ENCODE results near the gene HACL1. TPM values are rescaled to one million over a fixed set of nuclear protein-coding genes. Genes with fewer than 3 reads are reported as not detected.
A peak's percentile ranks its signal among the peaks of the same experiment; 100 is the strongest.

Gene HACL1
- total and polyA plus RNA-seq, 7 experiments from 2014 or later: 18.7 to 41.4 (median 36.5) TPM

DNA sequence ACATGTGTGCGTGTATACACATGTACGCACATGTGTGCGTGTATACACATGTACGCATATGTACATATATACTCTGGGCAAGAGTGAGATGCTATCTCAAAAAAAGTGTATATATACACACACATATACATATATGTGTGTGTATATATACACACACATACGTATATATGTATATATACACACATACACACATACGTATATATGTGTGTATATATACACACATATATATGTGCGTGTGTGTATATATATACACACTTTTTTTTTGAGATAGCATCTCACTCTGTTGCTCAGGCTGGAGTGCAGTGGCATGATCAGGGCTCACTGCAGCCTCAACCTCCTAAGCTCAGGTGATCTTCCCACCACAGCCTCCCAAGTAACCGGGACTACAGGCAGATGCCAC lies 8.4 kb downstream of the HACL1 start:
- intact Hi-C loops (cut with micrococcal nuclease): no loop called here
- H3K4me1 ChIP-seq (ENCODE audit: control insufficient read depth in 2 of 2, insufficient read depth in 2 of 2, low read length in 2 of 2): no peaks in the 10 kb centered on the region
- ChIA-PET CTCF (no interaction called here), POLR2A (no interaction called here)
- no peaks in the 10 kb centered on the region for H3K9me3 ChIP-seq (ENCODE audit: control insufficient read depth in 2 of 3, low read length in 3 of 3)
- no peak for ATAC-seq
- no peak for DNase-seq
- no peaks in the 10 kb centered on the region for H3K27me3 Mint-ChIP-seq
- H3K9me3 Mint-ChIP-seq: no peaks in the 10 kb centered on the region
- no peak overlapping the region for H3K4me3 ChIP-seq (ENCODE audit: low read length)
- H3K4me1 Mint-ChIP-seq: peaks cover 3 to 15% (median 9%) of the 10 kb centered on the region in 7 donors
- H3K27ac Mint-ChIP-seq: no peak overlapping the region
- H3K4me3 Mint-ChIP-seq: no peak overlapping the region
- peaks cover 3 to 28% (median 28%) of the 10 kb centered on the region in 3 experiments for H3K36me3 ChIP-seq (ENCODE audit: control insufficient read depth in 2 of 3, insufficient read depth in 3 of 3, low read length in 3 of 3)
- peaks cover 10 to 29% (median 16%) of the 10 kb centered on the region in 5 donors for H3K36me3 Mint-ChIP-seq
- H3K27ac ChIP-seq (ENCODE audit: low read depth, low read length): no peak overlapping the region
- H3K27me3 ChIP-seq (ENCODE audit: control insufficient read depth in 2 of 2, insufficient read depth in 2 of 2, low read length in 2 of 2): no peaks in the 10 kb centered on the region

DNA sequence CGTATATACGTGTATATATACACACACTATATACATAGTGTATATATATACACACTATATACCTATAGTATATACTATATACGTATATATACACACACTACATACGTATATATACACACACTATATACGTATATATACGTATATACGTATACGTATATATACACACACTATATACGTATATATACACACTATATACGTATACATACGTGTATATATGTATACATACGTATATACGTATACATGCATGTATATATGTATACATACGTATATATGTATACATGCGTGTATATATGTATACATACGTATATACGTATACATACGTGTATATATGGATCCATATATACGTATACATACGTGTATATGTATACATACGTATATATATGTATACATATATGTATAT lies 9.4 kb downstream of the HACL1 start:
- H3K9me3 Mint-ChIP-seq: no peaks in the 10 kb centered on the region
- Histone ChIP-seq H3K4me3 (ENCODE audit: low read length) (no peak overlapping the region), H3K27ac (ENCODE audit: low read depth, low read length) (no peak overlapping the region), H3K27me3 (ENCODE audit: control insufficient read depth in 2 of 2, insufficient read depth in 2 of 2, low read length in 2 of 2) (no peaks in the 10 kb centered on the region), H3K9me3 (ENCODE audit: control insufficient read depth in 2 of 3, low read length in 3 of 3) (no peaks in the 10 kb centered on the region), H3K36me3 (ENCODE audit: control insufficient read depth in 2 of 3, insufficient read depth in 3 of 3, low read length in 3 of 3) (peaks cover 3 to 30% (median 21%) of the 10 kb centered on the region in 3 experiments), H3K4me1 (ENCODE audit: control insufficient read depth in 2 of 2, insufficient read depth in 2 of 2, low read length in 2 of 2) (no peaks in the 10 kb centered on the region)
- peaks cover under 1 to 20% (median 13%) of the 10 kb centered on the region in 5 donors for H3K36me3 Mint-ChIP-seq
- CTCF ChIA-PET: no interaction called here
- no peaks in the 10 kb centered on the region for H3K27me3 Mint-ChIP-seq
- POLR2A ChIA-PET: no interaction called here
- peaks cover under 1 to 6% (median 1%) of the 10 kb centered on the region in 7 donors for H3K4me1 Mint-ChIP-seq
- H3K4me3 Mint-ChIP-seq: no peak overlapping the region
- H3K27ac Mint-ChIP-seq: no peak overlapping the region
- intact Hi-C loops (cut with micrococcal nuclease): no loop called here
- no peak for ATAC-seq
- DNase-seq: no peak

DNA sequence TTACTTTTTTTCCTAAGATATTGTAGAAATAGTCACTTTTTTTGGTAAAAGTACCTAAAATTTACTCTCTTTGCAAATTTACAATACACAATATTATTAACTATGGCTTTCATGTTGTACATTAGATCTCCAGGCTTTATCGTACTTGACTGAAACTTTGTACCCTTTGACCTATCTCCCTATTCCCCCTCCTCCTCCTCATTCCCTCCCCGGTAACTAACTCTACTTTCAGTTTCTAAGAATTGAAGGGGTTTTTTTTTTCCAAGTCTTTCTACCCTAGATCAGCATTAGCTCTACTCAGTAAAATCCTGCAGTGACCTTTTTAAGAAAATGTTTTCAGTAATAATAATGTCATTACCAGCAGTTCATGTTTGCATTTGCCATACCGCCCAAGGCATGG lies 10.1 kb downstream of the HACL1 start:
- H3K27me3 ChIP-seq (ENCODE audit: control insufficient read depth in 2 of 2, insufficient read depth in 2 of 2, low read length in 2 of 2): no peaks in the 10 kb centered on the region
- CTCF ChIA-PET: no interaction called here
- peaks cover 7 to 35% (median 15%) of the 10 kb centered on the region in 3 experiments for H3K36me3 ChIP-seq (ENCODE audit: control insufficient read depth in 2 of 3, insufficient read depth in 3 of 3, low read length in 3 of 3)
- Mint-ChIP-seq H3K27ac (no peak overlapping the region), H3K36me3 (peaks cover 0 to 26% (median 17%) of the 10 kb centered on the region in 5 donors), H3K4me1 (peaks cover 0 to 3% (median 0%) of the 10 kb centered on the region in 7 donors), H3K9me3 (no peaks in the 10 kb centered on the region), H3K27me3 (no peaks in the 10 kb centered on the region), H3K4me3 (no peak overlapping the region)
- no peaks in the 10 kb centered on the region for H3K9me3 ChIP-seq (ENCODE audit: control insufficient read depth in 2 of 3, low read length in 3 of 3)
- DNase-seq: no peak
- no peak overlapping the region for H3K27ac ChIP-seq (ENCODE audit: low read depth, low read length)
- no peak for ATAC-seq
- H3K4me1 ChIP-seq (ENCODE audit: control insufficient read depth in 2 of 2, insufficient read depth in 2 of 2, low read length in 2 of 2): no peaks in the 10 kb centered on the region
- no peak overlapping the region for H3K4me3 ChIP-seq (ENCODE audit: low read length)
- intact Hi-C loops (cut with micrococcal nuclease): no loop called here
- POLR2A ChIA-PET: no interaction called here

DNA sequence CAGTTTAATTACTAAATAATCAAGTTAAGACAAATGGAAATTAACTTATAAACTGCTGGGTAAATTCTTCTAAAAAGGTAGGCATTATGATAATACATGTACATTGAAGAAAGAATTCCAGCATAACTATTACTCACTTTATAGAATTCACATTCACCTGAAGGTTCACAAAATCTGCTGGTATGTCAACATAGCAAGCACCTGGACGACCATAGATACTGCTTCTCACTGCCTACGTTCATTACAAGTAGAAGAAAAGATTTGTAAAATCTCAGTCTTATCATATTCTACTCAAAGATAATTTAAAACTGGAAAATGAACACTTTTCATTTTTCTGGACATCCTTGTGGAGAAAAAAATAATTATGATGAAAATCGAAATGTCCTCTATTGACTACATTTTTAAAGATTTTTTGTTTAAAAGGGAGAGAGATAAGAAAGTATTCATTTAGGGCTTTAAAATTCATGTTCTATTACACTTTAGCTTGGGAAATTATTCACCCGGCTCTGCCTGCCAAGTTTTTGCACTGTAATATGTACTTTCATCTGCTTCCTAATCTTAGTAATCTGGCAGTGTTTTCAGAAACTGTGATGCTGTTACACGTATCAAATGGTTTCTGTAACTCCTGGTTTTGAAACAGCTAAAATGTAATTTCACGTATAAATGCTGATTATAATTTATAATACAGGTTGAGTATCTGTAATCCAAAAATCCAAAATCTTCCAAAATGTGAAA lies 16.1 kb downstream of the HACL1 start:
- Histone ChIP-seq H3K4me1 (ENCODE audit: control insufficient read depth in 2 of 2, insufficient read depth in 2 of 2, low read length in 2 of 2) (no peaks in the 10 kb centered on the region), H3K36me3 (ENCODE audit: control insufficient read depth in 2 of 3, insufficient read depth in 3 of 3, low read length in 3 of 3) (peaks cover 7 to 70% (median 16%) of the 10 kb centered on the region in 3 experiments), H3K27me3 (ENCODE audit: control insufficient read depth in 2 of 2, insufficient read depth in 2 of 2, low read length in 2 of 2) (no peaks in the 10 kb centered on the region), H3K9me3 (ENCODE audit: control insufficient read depth in 2 of 3, low read length in 3 of 3) (no peaks in the 10 kb centered on the region), H3K4me3 (ENCODE audit: low read length) (no peak overlapping the region), H3K27ac (ENCODE audit: low read depth, low read length) (no peak overlapping the region)
- CTCF ChIA-PET: no interaction called here
- H3K4me3 Mint-ChIP-seq: no peak overlapping the region
- no peak overlapping the region for H3K27ac Mint-ChIP-seq
- H3K9me3 Mint-ChIP-seq: no peaks in the 10 kb centered on the region
- DNase-seq (no peak), ATAC-seq (no peak)
- POLR2A ChIA-PET: no interaction called here
- H3K36me3 Mint-ChIP-seq: peaks cover 8 to 51% (median 35%) of the 10 kb centered on the region in 5 donors
- H3K27me3 Mint-ChIP-seq: no peaks in the 10 kb centered on the region
- peaks cover 0 to 4% (median 0%) of the 10 kb centered on the region in 7 donors for H3K4me1 Mint-ChIP-seq
- intact Hi-C loops (cut with micrococcal nuclease): no loop called here

DNA sequence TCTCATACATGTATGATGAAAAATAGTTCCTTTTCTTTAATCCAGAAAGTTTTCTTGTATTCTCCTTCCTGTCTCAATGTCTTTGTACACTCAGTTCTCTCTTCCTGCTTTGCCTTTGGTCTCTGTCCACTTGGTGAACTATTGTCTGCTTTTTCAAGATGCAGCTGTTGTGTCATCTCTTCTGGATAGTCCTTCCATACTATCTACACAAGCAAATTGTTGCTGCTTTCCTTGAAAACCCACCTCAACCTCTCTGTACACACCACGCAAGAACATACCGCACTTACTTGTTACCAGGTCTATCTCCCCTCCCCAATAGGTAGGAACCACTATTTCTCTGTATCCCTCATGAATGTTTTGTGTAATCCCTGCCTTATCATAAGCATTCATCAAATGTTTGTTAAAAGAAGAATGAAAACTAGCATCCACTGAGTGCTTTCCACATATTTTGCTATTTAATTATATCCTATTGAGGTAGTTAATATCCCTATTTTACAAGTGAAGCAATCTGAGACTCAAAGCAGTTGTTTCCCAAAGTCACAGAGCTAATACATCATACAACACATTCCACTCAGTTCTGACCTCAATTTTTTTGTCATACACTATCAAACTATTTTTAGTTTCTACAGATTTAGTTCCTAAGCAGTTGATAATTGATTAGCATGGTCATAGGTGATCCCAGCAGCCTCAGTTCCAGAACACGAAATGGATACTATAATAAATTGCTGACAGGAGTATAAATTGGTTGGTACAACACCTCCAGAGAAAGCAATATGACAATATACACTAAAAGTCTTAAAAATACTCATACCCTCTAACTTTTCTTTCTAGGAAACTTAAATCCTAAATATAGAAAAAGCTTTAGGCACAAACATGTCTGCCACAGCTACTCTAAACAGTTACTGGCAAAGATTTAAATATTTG lies 19.6 kb downstream of the HACL1 start:
- peaks cover 17 to 58% (median 43%) of the 10 kb centered on the region in 5 donors for H3K36me3 Mint-ChIP-seq
- H3K36me3 ChIP-seq (ENCODE audit: control insufficient read depth in 2 of 3, insufficient read depth in 3 of 3, low read length in 3 of 3): peaks cover 5 to 76% (median 8%) of the 10 kb centered on the region in 3 experiments

DNA sequence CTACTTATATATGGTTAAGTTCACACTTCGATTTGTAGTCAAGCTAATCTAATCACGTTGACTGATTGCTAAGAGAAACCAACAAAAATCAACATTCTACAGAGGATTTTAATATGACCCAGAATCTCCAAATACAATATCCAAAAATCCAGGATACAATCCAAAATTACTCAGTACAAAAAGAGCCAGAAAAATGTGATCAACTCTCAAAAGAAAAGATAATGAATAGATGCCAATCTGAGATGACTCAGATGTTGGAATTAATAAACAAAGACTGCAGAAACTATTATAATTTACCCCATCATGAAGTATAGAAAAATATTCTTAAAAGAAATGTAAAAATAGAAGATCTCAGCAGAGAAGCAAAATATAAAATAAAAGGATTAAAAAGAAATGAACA lies 22.3 kb downstream of the HACL1 start:
- Mint-ChIP-seq H3K27ac (peak overlapping the region in 1 of 9 donors; percentile 87), H3K9me3 (no peaks in the 10 kb centered on the region), H3K4me3 (no peak overlapping the region), H3K4me1 (peaks cover 0 to 10% (median 0%) of the 10 kb centered on the region in 7 donors), H3K36me3 (peaks cover 11 to 45% (median 35%) of the 10 kb centered on the region in 5 donors), H3K27me3 (no peaks in the 10 kb centered on the region)
- POLR2A ChIA-PET: no interaction called here
- Histone ChIP-seq H3K36me3 (ENCODE audit: control insufficient read depth in 2 of 3, insufficient read depth in 3 of 3, low read length in 3 of 3) (peaks cover 5 to 61% (median 5%) of the 10 kb centered on the region in 3 experiments), H3K27ac (ENCODE audit: low read depth, low read length) (no peak overlapping the region), H3K4me3 (ENCODE audit: low read length) (no peak overlapping the region), H3K9me3 (ENCODE audit: control insufficient read depth in 2 of 3, low read length in 3 of 3) (no peaks in the 10 kb centered on the region), H3K27me3 (ENCODE audit: control insufficient read depth in 2 of 2, insufficient read depth in 2 of 2, low read length in 2 of 2) (no peaks in the 10 kb centered on the region), H3K4me1 (ENCODE audit: control insufficient read depth in 2 of 2, insufficient read depth in 2 of 2, low read length in 2 of 2) (no peaks in the 10 kb centered on the region)
- CTCF ChIA-PET: no interaction called here
- intact Hi-C loops (cut with micrococcal nuclease): loop anchor here in 1 of 2 donors (10.0 kb wide), 1 partner anchor 324 kb away; no protein-coding TSS in a partner anchor
- no peak for DNase-seq
- no peak for ATAC-seq

More for the DNA sequence above, 19.6 kb downstream of the HACL1 start:
- Histone ChIP-seq H3K27me3 (ENCODE audit: control insufficient read depth in 2 of 2, insufficient read depth in 2 of 2, low read length in 2 of 2) (no peaks in the 10 kb centered on the region), H3K9me3 (ENCODE audit: control insufficient read depth in 2 of 3, low read length in 3 of 3) (no peaks in the 10 kb centered on the region), H3K27ac (ENCODE audit: low read depth, low read length) (no peak overlapping the region), H3K4me3 (ENCODE audit: low read length) (no peak overlapping the region), H3K4me1 (ENCODE audit: control insufficient read depth in 2 of 2, insufficient read depth in 2 of 2, low read length in 2 of 2) (no peaks in the 10 kb centered on the region)
- Mint-ChIP-seq H3K27me3 (no peaks in the 10 kb centered on the region), H3K9me3 (no peaks in the 10 kb centered on the region), H3K4me1 (peaks cover 0 to 6% (median 0%) of the 10 kb centered on the region in 7 donors), H3K27ac (peak overlapping the region in 1 of 9 donors; percentile 52), H3K4me3 (no peak overlapping the region)
- CTCF ChIA-PET: no interaction called here
- POLR2A ChIA-PET: no interaction called here
- DNase-seq: no peak
- intact Hi-C loops (cut with micrococcal nuclease): no loop called here
- no peak for ATAC-seq

Data from naive thymus-derived CD4-positive, alpha-beta T cell (primary cell).